Loucy (cell line): ENCODE results near the gene LRRC4C.

Experiments
- H2AFZ ChIP-seq: fragments of 200-600 bp; sonication (generic); 2 replicates; pipeline ENCODE4 v1.6.0; 2016; ENCODE audit warnings: antibody characterized with exemption, mild to moderate bottlenecking, low read length, moderate library complexity
- H3F3A ChIP-seq: fragments of 200-600 bp; 2 replicates; pipeline ENCODE4 v1.6.0; 2016; ENCODE audit warnings: antibody characterized with exemption, low read depth, mild to moderate bottlenecking
- H3K27me3 ChIP-seq: fragments of 200-600 bp; sonication (generic); 2 replicates; pipeline ENCODE4 v1.6.1; 2014; ENCODE audit warnings: low read length, mild to moderate bottlenecking; ENCODE audit not compliant: insufficient read depth, poor library complexity, severe bottlenecking
- H3K36me3 ChIP-seq: fragments of 200-600 bp; sonication (generic); 2 replicates; pipeline ENCODE4 v1.6.1; 2016; ENCODE audit warnings: low read length; ENCODE audit not compliant: insufficient read depth
- H3K4me1 ChIP-seq: fragments of 200-600 bp; sonication (generic); 2 replicates; pipeline ENCODE4 v1.5.1; 2014; ENCODE audit warnings: low read length, mild to moderate bottlenecking; ENCODE audit not compliant: insufficient read depth, poor library complexity, severe bottlenecking
- H3K4me2 ChIP-seq: fragments of 200-600 bp; sonication (generic); 2 replicates; pipeline ENCODE4 v1.6.0; 2014; ENCODE audit warnings: antibody characterized with exemption, low read length, low read depth, mild to moderate bottlenecking; ENCODE audit not compliant: poor library complexity, severe bottlenecking
- H3K4me3 ChIP-seq: fragments of 200-600 bp; sonication (generic); 2 replicates; pipeline ENCODE4 v1.5.1; 2014; ENCODE audit warnings: low read length, mild to moderate bottlenecking, mixed read lengths; ENCODE audit not compliant: poor library complexity, severe bottlenecking
- H3K79me2 ChIP-seq: fragments of 200-600 bp; sonication (generic); 2 replicates; pipeline ENCODE4 v1.6.1; 2014; ENCODE audit warnings: low read length; ENCODE audit not compliant: insufficient read depth
- H3K9ac ChIP-seq: fragments of 200-600 bp; sonication (generic); 2 replicates; pipeline ENCODE4 v1.6.0; 2014; ENCODE audit warnings: mild to moderate bottlenecking, low read depth, low read length, moderate library complexity; ENCODE audit not compliant: poor library complexity, severe bottlenecking
- H3K9me2 ChIP-seq: fragments of 200-600 bp; sonication (generic); replicated peaks from 2 replicates; pipeline ENCODE4 v1.6.1; 2016; ENCODE audit warnings: low read depth, low read length, mixed read lengths
- H3K9me3 ChIP-seq: fragments of 200-600 bp; sonication (generic); 2 replicates; pipeline ENCODE4 v1.6.1; 2014; ENCODE audit warnings: mild to moderate bottlenecking, antibody characterized with exemption, low read length, low read depth; ENCODE audit not compliant: insufficient read depth
- H4K20me1 ChIP-seq: fragments of 200-600 bp; sonication (generic); 2 replicates; pipeline ENCODE4 v1.6.0; 2014; ENCODE audit warnings: antibody characterized with exemption, low read length, mild to moderate bottlenecking; ENCODE audit not compliant: insufficient read depth, poor library complexity, severe bottlenecking
- CTCF ChIP-seq: fragments of 200-600 bp; sonication (generic); conservative IDR thresholded peaks from 2 replicates; pipeline ENCODE4 v1.5.1; 2014; ENCODE audit warnings: mild to moderate bottlenecking, antibody characterized with exemption, low read length
- EZH2phosphoT487 ChIP-seq: fragments of 200-600 bp; IDR thresholded peaks from 2 replicates; pipeline ENCODE4 v1.6.1; 2018; ENCODE audit warnings: antibody characterized with exemption, mild to moderate bottlenecking, moderate library complexity, borderline replicate concordance

The LRRC4C gene

GRCh38 chr11:41201156-41201555 is 258.3 kb downstream of the LRRC4C start:
- no peak overlapping the region for H3K4me2 ChIP-seq
- no peaks in the 10 kb centered on the region for H3K36me3 ChIP-seq
- TF ChIP-seq EZH2phosphoT487 (no peak), CTCF (peak; percentile 52)
- no peaks in the 10 kb centered on the region for H3K4me1 ChIP-seq
- no peak overlapping the region for H3K9ac ChIP-seq
- no peaks in the 10 kb centered on the region for H3K27me3 ChIP-seq
- H3K4me3 ChIP-seq = no peak overlapping the region
- H2AFZ ChIP-seq = no peak overlapping the region
- no peaks in the 10 kb centered on the region for H3F3A ChIP-seq
- no peaks in the 10 kb centered on the region for H3K9me2 ChIP-seq
- H3K9me3 ChIP-seq = no peaks in the 10 kb centered on the region
- H4K20me1 ChIP-seq = no peaks in the 10 kb centered on the region
- no peaks in the 10 kb centered on the region for H3K79me2 ChIP-seq

- Histone ChIP-seq H3K4me3 (no peak overlapping the region), H3K4me2 (no peak overlapping the region), H3K27me3 (no peaks in the 10 kb centered on the region), H3K79me2 (no peaks in the 10 kb centered on the region), H3F3A (no peaks in the 10 kb centered on the region), H3K9me3 (no peaks in the 10 kb centered on the region), H3K9ac (no peak overlapping the region), H3K4me1 (no peaks in the 10 kb centered on the region), H3K36me3 (no peaks in the 10 kb centered on the region), H2AFZ (no peak overlapping the region), H3K9me2 (no peaks in the 10 kb centered on the region), H4K20me1 (no peaks in the 10 kb centered on the region)
- TF ChIP-seq EZH2phosphoT487 (no peak), CTCF (no peak)
These were observed 268.9 kb downstream of the LRRC4C start for GRCh38 chr11:41190437-41191082.

- Histone ChIP-seq H3K4me3 (no peak overlapping the region), H3K9me3 (no peaks in the 10 kb centered on the region), H4K20me1 (no peaks in the 10 kb centered on the region), H2AFZ (no peak overlapping the region), H3K9ac (no peak overlapping the region), H3K9me2 (no peaks in the 10 kb centered on the region), H3F3A (no peaks in the 10 kb centered on the region), H3K79me2 (no peaks in the 10 kb centered on the region), H3K4me1 (no peaks in the 10 kb centered on the region), H3K27me3 (no peaks in the 10 kb centered on the region), H3K4me2 (no peak overlapping the region), H3K36me3 (no peaks in the 10 kb centered on the region)
- TF ChIP-seq CTCF (no peak), EZH2phosphoT487 (no peak)
These were observed 269.6 kb downstream of the LRRC4C start for GRCh38 chr11:41189701-41190436.
